Astrocyte of the cerebellum (primary cell): ENCODE data around the gene RDH5.

Experiments
- DNase-seq: peaks from one replicate; pipeline ENCODE4 v3.0.0-alpha.2; 2011; ENCODE audit warnings: low read depth
- H3K4me3 ChIP-seq: 2 replicates; pipeline ENCODE4 v1.5.1; 2011; ENCODE audit warnings: mild to moderate bottlenecking, low read depth, low read length, moderate library complexity
- in situ Hi-C: cut with HindIII; loops from 2 replicates; pipeline ENCODE4 v1.10.0; 2017; ENCODE audit warnings: low sequenced_read_pairs
- TF ChIP-seq, protein P1 (sequence below): IDR thresholded peaks from 2 replicates; pipeline ENCODE4 v1.5.1; 2012; ENCODE audit warnings: low read length, low read depth, moderate library complexity, mild to moderate bottlenecking; ENCODE audit errors: missing control alignments

RDH5 gene

DNA sequence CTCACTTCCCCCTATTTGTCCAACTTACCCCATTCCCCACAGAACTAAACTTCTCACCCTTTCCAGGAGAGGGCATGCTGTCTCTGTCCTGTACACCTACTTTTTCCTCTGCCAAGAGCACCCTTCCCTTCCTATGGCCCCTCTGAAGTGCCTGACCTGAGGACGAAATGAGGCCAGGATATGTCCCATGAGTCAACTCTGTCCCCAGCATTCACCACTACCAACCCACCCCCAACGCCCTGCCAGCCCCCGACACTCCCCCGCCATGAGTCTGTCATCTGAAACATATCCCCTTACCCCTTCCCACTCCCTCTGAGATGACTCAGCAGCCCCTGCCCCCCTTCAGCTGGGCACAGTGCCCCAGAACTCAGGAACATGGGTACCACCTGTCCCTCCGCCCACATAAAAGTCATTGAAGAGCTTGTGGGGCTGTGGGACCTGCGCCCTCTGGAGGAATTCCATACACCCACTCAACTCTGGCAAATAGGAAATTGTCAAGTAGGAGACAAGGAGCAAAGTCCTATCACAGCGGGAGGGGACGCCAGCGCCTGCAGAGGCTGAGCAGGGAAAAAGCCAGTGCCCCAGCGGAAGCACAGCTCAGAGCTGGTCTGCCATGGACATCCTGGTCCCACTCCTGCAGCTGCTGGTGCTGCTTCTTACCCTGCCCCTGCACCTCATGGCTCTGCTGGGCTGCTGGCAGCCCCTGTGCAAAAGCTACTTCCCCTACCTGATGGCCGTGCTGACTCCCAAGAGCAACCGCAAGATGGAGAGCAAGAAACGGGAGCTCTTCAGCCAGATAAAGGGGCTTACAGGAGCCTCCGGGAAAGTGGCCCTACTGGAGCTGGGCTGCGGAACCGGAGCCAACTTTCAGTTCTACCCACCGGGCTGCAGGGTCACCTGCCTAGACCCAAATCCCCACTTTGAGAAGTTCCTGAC, 38.8 kb upstream of the RDH5 start:
- peak overlapping the region; percentile 4 for H3K4me3 ChIP-seq
- in situ Hi-C loops = no loop called here
- TF ChIP-seq, protein P1, sequence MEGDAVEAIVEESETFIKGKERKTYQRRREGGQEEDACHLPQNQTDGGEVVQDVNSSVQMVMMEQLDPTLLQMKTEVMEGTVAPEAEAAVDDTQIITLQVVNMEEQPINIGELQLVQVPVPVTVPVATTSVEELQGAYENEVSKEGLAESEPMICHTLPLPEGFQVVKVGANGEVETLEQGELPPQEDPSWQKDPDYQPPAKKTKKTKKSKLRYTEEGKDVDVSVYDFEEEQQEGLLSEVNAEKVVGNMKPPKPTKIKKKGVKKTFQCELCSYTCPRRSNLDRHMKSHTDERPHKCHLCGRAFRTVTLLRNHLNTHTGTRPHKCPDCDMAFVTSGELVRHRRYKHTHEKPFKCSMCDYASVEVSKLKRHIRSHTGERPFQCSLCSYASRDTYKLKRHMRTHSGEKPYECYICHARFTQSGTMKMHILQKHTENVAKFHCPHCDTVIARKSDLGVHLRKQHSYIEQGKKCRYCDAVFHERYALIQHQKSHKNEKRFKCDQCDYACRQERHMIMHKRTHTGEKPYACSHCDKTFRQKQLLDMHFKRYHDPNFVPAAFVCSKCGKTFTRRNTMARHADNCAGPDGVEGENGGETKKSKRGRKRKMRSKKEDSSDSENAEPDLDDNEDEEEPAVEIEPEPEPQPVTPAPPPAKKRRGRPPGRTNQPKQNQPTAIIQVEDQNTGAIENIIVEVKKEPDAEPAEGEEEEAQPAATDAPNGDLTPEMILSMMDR = peak; percentile 2
- no peak for DNase-seq

DNA sequence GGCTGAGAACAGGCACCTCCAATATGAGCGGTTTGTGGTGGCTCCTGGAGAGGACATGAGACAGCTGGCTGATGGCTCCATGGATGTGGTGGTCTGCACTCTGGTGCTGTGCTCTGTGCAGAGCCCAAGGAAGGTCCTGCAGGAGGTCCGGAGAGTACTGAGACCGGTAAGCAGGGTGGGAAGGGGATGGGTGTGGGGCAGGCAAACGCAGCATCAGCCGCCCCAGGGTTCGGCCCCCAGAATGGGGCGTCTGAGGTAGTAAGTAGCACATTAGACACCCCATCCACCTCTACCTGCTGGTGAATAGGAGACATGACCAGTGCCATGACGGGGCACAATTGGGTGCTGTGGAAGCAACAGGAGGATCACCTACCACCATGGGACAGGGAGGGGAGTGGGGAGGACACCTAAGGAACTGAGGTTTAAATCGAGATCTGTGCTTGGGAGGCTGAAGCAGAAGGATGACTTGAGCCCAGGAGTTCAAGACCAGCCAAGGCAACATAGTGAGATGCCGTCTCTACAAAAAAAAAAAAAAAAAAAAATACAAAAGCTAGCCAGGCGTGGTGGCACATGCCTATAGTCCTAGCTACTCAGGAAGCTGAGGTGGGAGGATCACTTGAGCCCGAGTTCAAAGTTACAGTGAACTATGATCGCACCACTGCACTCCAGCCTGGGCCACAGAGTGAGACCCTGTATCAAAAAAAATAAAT, 38.0 kb upstream of the RDH5 start:
- in situ Hi-C loops = no loop called here
- no peak overlapping the region for H3K4me3 ChIP-seq
- DNase-seq = no peak
- TF ChIP-seq, protein P1 = no peak

DNA sequence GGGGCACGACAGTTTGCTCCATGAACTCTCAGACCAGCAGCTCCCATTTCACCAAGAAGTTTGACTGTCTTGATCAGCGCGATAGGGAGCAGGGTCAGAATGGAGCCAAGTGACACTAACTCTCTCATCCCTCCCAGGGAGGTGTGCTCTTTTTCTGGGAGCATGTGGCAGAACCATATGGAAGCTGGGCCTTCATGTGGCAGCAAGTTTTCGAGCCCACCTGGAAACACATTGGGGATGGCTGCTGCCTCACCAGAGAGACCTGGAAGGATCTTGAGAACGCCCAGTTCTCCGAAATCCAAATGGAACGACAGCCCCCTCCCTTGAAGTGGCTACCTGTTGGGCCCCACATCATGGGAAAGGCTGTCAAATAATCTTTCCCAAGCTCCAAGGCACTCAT, 36.5 kb upstream of the RDH5 start:
- no peak for DNase-seq
- TF ChIP-seq, protein P1 = no peak
- no peak overlapping the region for H3K4me3 ChIP-seq
- in situ Hi-C loops = no loop called here

DNA sequence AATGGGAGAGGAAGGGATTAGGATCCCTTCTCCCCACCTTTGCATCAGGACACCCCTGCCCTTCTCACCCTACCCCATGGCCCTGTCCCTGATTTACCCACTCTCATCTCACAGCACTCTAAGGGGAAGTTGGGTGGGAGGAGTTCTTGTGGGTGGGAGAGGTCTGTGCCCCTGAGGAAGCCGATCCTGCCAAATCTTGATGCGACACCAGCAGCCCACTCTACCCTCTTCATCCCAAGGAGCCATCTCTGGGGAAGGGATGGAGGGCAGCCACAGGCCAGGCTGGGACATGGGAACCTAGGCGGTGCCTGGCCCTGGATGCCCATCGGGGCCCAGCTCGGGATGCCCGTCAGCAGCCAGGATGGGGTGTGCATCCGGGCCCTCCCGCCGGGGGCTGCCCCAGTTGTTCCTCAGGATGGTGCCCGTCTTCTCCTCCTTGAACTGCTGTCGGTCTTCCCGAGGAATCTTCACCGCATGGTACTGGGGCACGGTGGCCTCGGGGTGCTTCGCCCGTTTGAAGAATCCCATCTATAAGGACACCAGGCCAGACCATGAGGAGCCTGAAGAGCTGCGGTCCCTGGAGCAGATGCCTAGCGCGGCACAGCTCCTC, 35.3 kb upstream of the RDH5 start:
- in situ Hi-C loops = no loop called here
- TF ChIP-seq, protein P1 = no peak
- DNase-seq = no peak
- no peak overlapping the region for H3K4me3 ChIP-seq

DNA sequence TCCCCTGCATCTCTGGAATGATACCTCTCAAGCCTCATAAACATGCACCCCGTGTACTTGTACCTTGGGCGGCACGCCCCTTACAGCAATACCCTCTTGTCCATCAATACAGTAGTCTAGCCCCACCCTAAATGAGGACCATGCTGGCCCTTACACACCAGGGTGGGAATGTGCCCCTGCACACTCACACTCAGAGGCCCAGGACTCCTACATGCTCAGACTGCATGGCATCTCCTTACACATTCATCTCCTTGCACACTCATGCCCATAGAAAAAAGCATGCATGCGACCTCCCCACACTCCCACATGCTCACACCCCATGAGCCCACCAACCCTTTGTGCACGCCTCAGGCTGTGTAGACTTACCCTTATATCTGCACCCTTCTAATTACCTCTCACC, 34.5 kb upstream of the RDH5 start:
- no peak for DNase-seq
- H3K4me3 ChIP-seq = no peak overlapping the region
- in situ Hi-C loops = no loop called here
- TF ChIP-seq, protein P1 = no peak

DNA sequence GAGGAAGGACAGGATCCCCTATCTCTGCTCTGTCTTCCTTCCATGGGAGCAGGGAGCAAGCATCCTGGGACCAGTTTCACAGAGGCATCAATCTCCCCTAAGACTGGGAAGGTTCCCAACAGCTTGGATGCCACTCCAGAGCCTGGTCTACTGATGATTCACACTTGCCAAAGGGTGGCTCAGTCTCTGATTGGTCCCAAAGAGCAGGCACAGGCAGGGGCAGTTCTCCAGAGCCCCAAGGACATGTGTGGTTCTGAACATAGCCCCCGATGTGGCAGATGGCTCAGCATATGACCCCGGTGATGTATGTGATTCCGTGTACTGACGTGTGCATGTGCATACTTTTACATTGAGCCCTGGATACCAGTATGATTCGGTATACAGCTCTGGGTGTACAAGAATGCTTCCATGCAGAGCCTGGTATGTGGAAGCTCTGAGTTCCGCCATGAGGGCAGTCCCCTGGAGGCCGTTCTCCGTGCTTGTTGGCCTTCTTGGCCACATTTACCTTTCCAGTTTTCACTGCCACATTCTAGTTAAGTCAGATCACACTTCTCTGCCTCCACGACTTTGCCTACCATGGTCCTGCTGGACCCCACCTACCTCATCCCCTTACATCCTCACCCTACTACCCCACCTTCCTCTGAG, 33.7 kb upstream of the RDH5 start:
- DNase-seq = no peak
- in situ Hi-C loops = no loop called here
- no peak overlapping the region for H3K4me3 ChIP-seq
- TF ChIP-seq, protein P1 = no peak
